Measurements from ENCODE around the gene DRD2. TPM values are rescaled to one million over a fixed set of nuclear protein-coding genes. Genes with fewer than 3 reads are reported as not detected.

DRD2 gene
- total RNA-seq, 1 donor from 2014 or later: 2.9 TPM

DNA sequence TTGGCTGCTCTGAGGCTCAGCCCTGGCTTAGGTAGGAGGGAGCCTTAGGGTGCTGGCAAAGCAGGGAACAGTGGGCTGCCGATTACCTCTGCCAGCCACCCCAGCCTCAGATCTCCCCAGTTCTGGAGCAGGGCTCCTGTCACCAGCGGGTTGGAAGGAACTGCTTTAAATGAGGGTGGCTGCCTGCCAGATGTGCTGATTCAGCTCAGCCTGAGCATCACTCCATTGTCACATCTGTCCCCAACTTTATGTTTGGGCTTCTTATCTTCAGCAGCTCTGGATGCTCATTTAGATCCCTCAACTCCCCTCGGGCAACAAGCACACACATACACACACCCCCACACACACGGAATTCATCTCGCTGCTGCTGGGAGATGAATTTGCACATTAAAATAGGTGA is 104.6 kb downstream of the DRD2 start:
- no peak for DNase-seq (ENCODE audit: low read depth, low spot score)
- TF ChIP-seq, protein P1, sequence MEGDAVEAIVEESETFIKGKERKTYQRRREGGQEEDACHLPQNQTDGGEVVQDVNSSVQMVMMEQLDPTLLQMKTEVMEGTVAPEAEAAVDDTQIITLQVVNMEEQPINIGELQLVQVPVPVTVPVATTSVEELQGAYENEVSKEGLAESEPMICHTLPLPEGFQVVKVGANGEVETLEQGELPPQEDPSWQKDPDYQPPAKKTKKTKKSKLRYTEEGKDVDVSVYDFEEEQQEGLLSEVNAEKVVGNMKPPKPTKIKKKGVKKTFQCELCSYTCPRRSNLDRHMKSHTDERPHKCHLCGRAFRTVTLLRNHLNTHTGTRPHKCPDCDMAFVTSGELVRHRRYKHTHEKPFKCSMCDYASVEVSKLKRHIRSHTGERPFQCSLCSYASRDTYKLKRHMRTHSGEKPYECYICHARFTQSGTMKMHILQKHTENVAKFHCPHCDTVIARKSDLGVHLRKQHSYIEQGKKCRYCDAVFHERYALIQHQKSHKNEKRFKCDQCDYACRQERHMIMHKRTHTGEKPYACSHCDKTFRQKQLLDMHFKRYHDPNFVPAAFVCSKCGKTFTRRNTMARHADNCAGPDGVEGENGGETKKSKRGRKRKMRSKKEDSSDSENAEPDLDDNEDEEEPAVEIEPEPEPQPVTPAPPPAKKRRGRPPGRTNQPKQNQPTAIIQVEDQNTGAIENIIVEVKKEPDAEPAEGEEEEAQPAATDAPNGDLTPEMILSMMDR (conservative IDR thresholded peaks at IDR 0.05): no peak
- Mint-ChIP-seq H3K36me3 (ENCODE audit: low read depth) (no peaks in the 10 kb centered on the region), H3K9me3 (no peaks in the 10 kb centered on the region), H3K27me3 (ENCODE audit: low read depth) (no peaks in the 10 kb centered on the region), H3K27ac (ENCODE audit: unreplicated experiment) (no peak overlapping the region), H3K4me1 (no peaks in the 10 kb centered on the region), H3K4me3 (no peak overlapping the region)

DNA sequence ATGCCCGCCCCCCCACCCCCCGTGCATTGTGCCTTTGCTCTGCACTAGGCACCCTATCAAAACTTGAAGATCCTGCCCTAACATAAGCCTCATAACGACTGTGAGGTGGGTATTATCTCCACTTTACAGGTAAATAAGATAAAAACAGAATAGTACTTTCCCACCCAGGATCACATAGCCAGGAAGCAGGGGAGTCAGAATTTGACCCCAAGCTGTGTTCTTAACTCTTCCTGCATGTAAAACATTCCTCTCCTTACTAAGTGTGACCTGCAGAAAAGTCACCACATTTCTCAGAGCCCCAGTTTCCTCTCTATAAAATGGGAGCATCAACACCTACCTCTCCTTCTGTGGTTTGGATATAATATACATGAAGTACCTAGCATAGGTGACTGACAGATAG is 105.8 kb downstream of the DRD2 start:
- Mint-ChIP-seq H3K9me3 (no peaks in the 10 kb centered on the region), H3K4me1 (no peaks in the 10 kb centered on the region), H3K27me3 (ENCODE audit: low read depth) (no peaks in the 10 kb centered on the region), H3K27ac (ENCODE audit: unreplicated experiment) (no peak overlapping the region), H3K4me3 (no peak overlapping the region), H3K36me3 (ENCODE audit: low read depth) (no peaks in the 10 kb centered on the region)
- no peak for DNase-seq (ENCODE audit: low read depth, low spot score)
- TF ChIP-seq, protein P1 (conservative IDR thresholded peaks at IDR 0.05): no peak

DNA sequence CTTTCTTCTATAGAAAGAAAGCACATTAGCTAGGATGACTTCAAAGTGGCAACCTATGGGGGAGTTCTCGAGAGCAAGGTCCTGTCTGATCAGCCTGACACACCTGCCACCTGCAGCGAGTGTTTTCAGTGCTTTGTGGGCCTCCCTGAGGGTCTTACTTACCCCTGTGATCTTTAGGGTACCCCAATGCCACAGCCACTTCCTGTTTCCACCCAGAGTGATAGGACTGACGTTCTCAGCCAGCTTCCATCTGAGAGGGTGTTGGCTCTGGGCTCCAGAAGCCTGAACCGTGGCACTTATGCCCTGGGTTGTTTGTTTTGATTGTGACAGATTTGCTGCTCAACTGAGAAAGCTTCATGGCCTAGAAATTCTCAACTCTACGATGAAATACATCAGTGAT is 109.3 kb downstream of the DRD2 start:
- Mint-ChIP-seq H3K36me3 (ENCODE audit: low read depth) (peaks cover 3% of the 10 kb centered on the region), H3K4me3 (no peak overlapping the region), H3K9me3 (no peaks in the 10 kb centered on the region), H3K4me1 (no peaks in the 10 kb centered on the region), H3K27me3 (ENCODE audit: low read depth) (no peaks in the 10 kb centered on the region), H3K27ac (ENCODE audit: unreplicated experiment) (no peak overlapping the region)
- TF ChIP-seq, protein P1 (conservative IDR thresholded peaks at IDR 0.05): no peak
- no peak for DNase-seq (ENCODE audit: low read depth, low spot score)

DNA sequence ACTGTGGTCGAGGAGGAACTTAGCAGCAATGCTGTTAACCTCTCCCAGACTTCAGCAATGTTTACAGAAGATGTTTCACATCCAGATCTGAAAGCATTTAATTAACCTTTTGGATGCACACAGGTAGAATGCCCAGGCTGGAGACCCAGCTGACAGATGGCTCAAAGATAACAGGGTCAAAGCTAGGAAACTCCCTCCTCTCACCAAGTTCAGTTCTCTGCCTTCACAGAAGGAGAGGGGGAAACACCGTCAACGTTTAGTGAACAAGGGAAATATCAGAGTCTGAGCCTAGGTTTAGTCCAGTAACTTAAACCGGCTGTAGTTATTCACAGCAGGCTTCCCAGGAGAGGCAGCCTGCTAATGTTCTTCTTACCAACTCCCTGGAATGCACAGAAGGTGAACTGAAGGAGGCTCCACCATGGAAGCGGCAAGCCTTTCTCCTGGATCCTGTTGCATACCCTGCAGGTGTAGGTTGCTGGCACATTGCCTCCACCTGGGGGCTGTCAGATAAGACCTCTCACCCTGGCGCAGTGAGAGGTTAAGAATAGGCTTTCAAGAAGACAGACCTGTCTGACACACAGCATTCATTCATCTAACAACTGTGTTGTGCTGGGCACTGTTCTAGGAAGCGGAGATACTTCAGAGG is 111.1 kb downstream of the DRD2 start:
- TF ChIP-seq, protein P1 (conservative IDR thresholded peaks at IDR 0.05): no peak
- no peaks in the 10 kb centered on the region for H3K4me1 Mint-ChIP-seq
- H3K27ac Mint-ChIP-seq (ENCODE audit: unreplicated experiment): no peak overlapping the region
- no peaks in the 10 kb centered on the region for H3K9me3 Mint-ChIP-seq
- no peak for DNase-seq (ENCODE audit: low read depth, low spot score)
- no peaks in the 10 kb centered on the region for H3K27me3 Mint-ChIP-seq (ENCODE audit: low read depth)
- peaks cover 13% of the 10 kb centered on the region for H3K36me3 Mint-ChIP-seq (ENCODE audit: low read depth)
- H3K4me3 Mint-ChIP-seq: no peak overlapping the region

DNA sequence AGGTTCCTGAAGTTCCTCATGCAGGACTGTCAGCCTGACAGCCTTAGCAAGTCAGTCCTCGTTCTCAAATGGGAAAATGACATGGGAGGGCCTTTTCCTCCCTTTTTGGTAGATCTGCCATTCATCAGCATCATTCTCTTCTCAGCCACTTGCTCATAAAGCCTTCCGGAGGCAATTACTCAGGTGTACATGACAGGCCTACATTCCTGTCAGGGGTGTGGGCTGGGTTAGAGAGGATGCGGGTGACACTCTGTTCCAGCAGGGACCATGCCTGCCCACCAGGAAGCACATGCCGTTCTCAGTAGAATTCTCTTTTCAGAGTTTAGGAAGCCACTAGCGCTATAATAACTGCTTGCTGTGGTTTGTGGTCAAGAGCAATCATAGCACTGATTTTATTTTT is 111.8 kb downstream of the DRD2 start:
- no peaks in the 10 kb centered on the region for H3K27me3 Mint-ChIP-seq (ENCODE audit: low read depth)
- no peak overlapping the region for H3K4me3 Mint-ChIP-seq
- DNase-seq (ENCODE audit: low read depth, low spot score): no peak
- H3K36me3 Mint-ChIP-seq (ENCODE audit: low read depth): peaks cover 17% of the 10 kb centered on the region
- no peaks in the 10 kb centered on the region for H3K9me3 Mint-ChIP-seq
- TF ChIP-seq, protein P1 (conservative IDR thresholded peaks at IDR 0.05): no peak
- no peak overlapping the region for H3K27ac Mint-ChIP-seq (ENCODE audit: unreplicated experiment)
- H3K4me1 Mint-ChIP-seq: no peaks in the 10 kb centered on the region

Small RNA genes within 50 kb of the gene (microRNA-seq; reads per million reads assigned to microRNA genes)
- gene MIR4301: not detected

Other genes starting within 250 kb of the DRD2 start
- 20.5 and 21.6 TPM in 2 replicates for gene TTC12, start 160.8 kb downstream of the DRD2 start, total RNA-seq
- 0.09 TPM in 1 of 2 replicates, not detected in the other for gene ANKK1, start 87.6 kb downstream of the DRD2 start, total RNA-seq
- 6.5 and 8.6 TPM in 2 replicates for gene TMPRSS5, start 230.9 kb upstream of the DRD2 start, total RNA-seq

Data from neural crest cell (in vitro differentiated cells).